Stomach (tissue), 9 donors: Measurements from ENCODE around the gene DPAGT1. TPM values are rescaled to one million over a fixed set of nuclear protein-coding genes. Genes with fewer than 3 reads are reported as not detected.
A peak's percentile ranks its signal among the peaks of the same experiment; 100 is the strongest.

Experiments used
- DNase-seq, 2 donors: peaks; one replicate each; pipeline versions ENCODE4 v3.0.0 to v3.0.0-alpha.2; 2013 to 2019
- H3K27ac ChIP-seq, 5 donors: fragments of 200-600 bp in 4 of 5; sonication (generic) in 4 of 5; one replicate each; pipeline ENCODE4 v1.5.1; 2013 to 2019; ENCODE audit warnings: mild to moderate bottlenecking in 1 of 5, moderate library complexity in 1 of 5
- H3K27me3 ChIP-seq, 3 donors: fragments of 200-600 bp; sonication (generic); one replicate each; pipeline ENCODE4 v1.5.1; 2017 to 2019; ENCODE audit warnings: mixed run types in 1 of 3
- H3K36me3 ChIP-seq, 4 donors: fragments of 200-600 bp; sonication (generic); 1 replicate in 3 of 4; 2 replicates in 1 of 4; pipeline ENCODE4 v1.5.1; 2016 to 2019
- H3K4me1 ChIP-seq, 4 donors: fragments of 200-600 bp; sonication (generic); one replicate each; pipeline ENCODE4 v1.5.1; 2016 to 2019
- H3K4me3 ChIP-seq, 4 donors: fragments of 200-600 bp; sonication (generic) in 3 of 4; one replicate each; pipeline ENCODE4 v1.5.1; 2016 to 2019; ENCODE audit warnings: mild to moderate bottlenecking in 1 of 4
- H3K9me3 ChIP-seq, 4 donors: fragments of 200-600 bp; sonication (generic); one replicate each; pipeline ENCODE4 v1.5.1; 2016 to 2019
- CTCF ChIP-seq, 7 experiments: fragments of 450-650 bp in 4 of 7; fragments of 200-600 bp in 3 of 7; sonication (generic) in 3 of 7; IDR thresholded peaks; one replicate each; pipeline ENCODE4 v1.5.1; 2016 to 2019; ENCODE audit warnings: antibody characterized with exemption in 7 of 7, control low read depth in 2 of 7, mild to moderate bottlenecking in 1 of 7
- EP300 ChIP-seq: sonication (generic); formaldehyde crosslinking; IDR thresholded peaks from one replicate; pipeline ENCODE4 v1.6.1; 2017; ENCODE audit warnings: antibody characterized with exemption
- POLR2A ChIP-seq, 4 donors: fragments of 450-650 bp; IDR thresholded peaks; one replicate each; pipeline ENCODE4 v1.6.1; 2016; ENCODE audit warnings: antibody characterized with exemption in 4 of 4, control low read depth in 2 of 4, mild to moderate bottlenecking in 1 of 4, moderate library complexity in 1 of 4
- POLR2AphosphoS5 ChIP-seq, 3 donors: sonication (generic); formaldehyde crosslinking; IDR thresholded peaks; one replicate each; pipeline ENCODE4 v1.6.1; 2016; ENCODE audit warnings: antibody characterized with exemption in 3 of 3
- WGBS, 5 donors: extraction: QIAGEN DNeasy Blood & Tissue Kit in 3 of 5; methylation state at CpG; one replicate each; pipeline versions ENCODE4 v1.1.5 to v1.1.7; 2013 to 2018; 5-methylcytosine and 5-hydroxymethylcytosine counted together
- intact Hi-C: fragments of 100-400 bp; cut with DNase I; formaldehyde crosslinking; loops from one replicate; pipeline ENCODE4 v1.15.1; 2023; ENCODE audit warnings: low total_unique reads
- polyA plus RNA-seq, 3 donors: library from polyadenylated mRNA; stranded (reverse); fragments of 200-250 nt; gene quantifications; one replicate each; pipeline ENCODE4 v1.2.3, GENCODE V29; 2013
- total RNA-seq, 5 donors: library from RNA; depleted of rRNA; stranded (reverse); fragments of >200 nt; gene quantifications; one replicate each; pipeline versions ENCODE4 v1.1.0 to v1.2.3, GENCODE V29; 2014 to 2016
- donor health status: healthy with polysubstance abuse.
- donor health status: Bipolar disorder and iron deficiency.
- donor health status: healthy.

The DPAGT1 gene
- total and polyA plus RNA-seq, 8 donors = 2.3 to 28.5 (median 14.5) TPM

- Histone ChIP-seq H3K9me3 (no peaks in the 10 kb centered on the region), H3K36me3 (peaks cover 41 to 62% (median 59%) of the 10 kb centered on the region in 4 donors), H3K27me3 (no peaks in the 10 kb centered on the region), H3K4me1 (peaks cover 16 to 45% (median 31%) of the 10 kb centered on the region in 4 donors), H3K27ac (no peak overlapping the region), H3K4me3 (no peak overlapping the region)
- WGBS, 5 donors = 88 to 96% (median 94%) methylated on average over 11 of the region's 11 CpGs
- no peak for TF ChIP-seq EP300
- TF ChIP-seq POLR2A (IDR thresholded peaks at IDR 0.05) = no peak
- no peak for TF ChIP-seq CTCF (IDR thresholded peaks at IDR 0.05)
- TF ChIP-seq POLR2AphosphoS5 (IDR thresholded peaks at IDR 0.05) = no peak
- DNase-seq = no peak
- intact Hi-C loops = no loop called here
These were observed 9.8 kb upstream of the DPAGT1 start for GRCh38 chr11:119111361-119111925.

GRCh38 chr11:119110439-119110838, 8.8 kb upstream of the DPAGT1 start:
- Histone ChIP-seq H3K9me3 (no peaks in the 10 kb centered on the region), H3K36me3 (peaks cover 35 to 52% (median 49%) of the 10 kb centered on the region in 4 donors), H3K27ac (no peak overlapping the region), H3K4me3 (no peak overlapping the region), H3K27me3 (no peaks in the 10 kb centered on the region), H3K4me1 (peaks cover 18 to 40% (median 35%) of the 10 kb centered on the region in 4 donors)
- intact Hi-C loops = no loop called here
- TF ChIP-seq CTCF (IDR thresholded peaks at IDR 0.05) = no peak
- no peak for TF ChIP-seq POLR2AphosphoS5 (IDR thresholded peaks at IDR 0.05)
- no peak for TF ChIP-seq EP300
- TF ChIP-seq POLR2A (IDR thresholded peaks at IDR 0.05) = no peak
- DNase-seq = no peak
- 83 to 91% (median 89%) methylated on average over 10 of the region's 10 CpGs for WGBS, 5 donors

GRCh38 chr11:119109843-119110242, 8.2 kb upstream of the DPAGT1 start:
- WGBS, 5 donors = 89 to 93% (median 92%) methylated on average over 2 to 3 of the region's 3 CpGs; no CpG with 5 or more reads in 1 of the 5 donors
- Histone ChIP-seq H3K4me3 (no peak overlapping the region), H3K9me3 (no peaks in the 10 kb centered on the region), H3K4me1 (peaks cover 18 to 40% (median 35%) of the 10 kb centered on the region in 4 donors), H3K27ac (no peak overlapping the region), H3K27me3 (no peaks in the 10 kb centered on the region), H3K36me3 (peaks cover 35 to 46% (median 45%) of the 10 kb centered on the region in 4 donors)
- intact Hi-C loops = no loop called here
- DNase-seq = no peak
- TF ChIP-seq EP300 = no peak
- TF ChIP-seq POLR2A (IDR thresholded peaks at IDR 0.05) = no peak

- peak in 1 of 2 donors; percentile 34 for DNase-seq
- intact Hi-C loops = no loop called here
These were observed 7.2 kb upstream of the DPAGT1 start for GRCh38 chr11:119108857-119109221.

More at GRCh38 chr11:119108857-119109221, 7.2 kb upstream of the DPAGT1 start:
- Histone ChIP-seq H3K36me3 (peaks cover 28 to 36% (median 35%) of the 10 kb centered on the region in 4 donors), H3K4me3 (peak overlapping the region in 3 of 4 donors; percentile 73 to 97 (median 90)), H3K9me3 (no peaks in the 10 kb centered on the region), H3K27ac (peak overlapping the region in 2 of 5 donors; percentile 80 to 83), H3K27me3 (no peaks in the 10 kb centered on the region), H3K4me1 (peaks cover 18 to 42% (median 35%) of the 10 kb centered on the region in 4 donors)
- TF ChIP-seq POLR2A (IDR thresholded peaks at IDR 0.05) = no peak
- no peak for TF ChIP-seq CTCF (IDR thresholded peaks at IDR 0.05)
- no peak for TF ChIP-seq POLR2AphosphoS5 (IDR thresholded peaks at IDR 0.05)
- no peak for TF ChIP-seq EP300
- WGBS, 5 donors = 51 to 69% (median 63%) methylated on average over 2 of the region's 2 CpGs
